ENCODE data around the gene SLC8A2.

DNA sequence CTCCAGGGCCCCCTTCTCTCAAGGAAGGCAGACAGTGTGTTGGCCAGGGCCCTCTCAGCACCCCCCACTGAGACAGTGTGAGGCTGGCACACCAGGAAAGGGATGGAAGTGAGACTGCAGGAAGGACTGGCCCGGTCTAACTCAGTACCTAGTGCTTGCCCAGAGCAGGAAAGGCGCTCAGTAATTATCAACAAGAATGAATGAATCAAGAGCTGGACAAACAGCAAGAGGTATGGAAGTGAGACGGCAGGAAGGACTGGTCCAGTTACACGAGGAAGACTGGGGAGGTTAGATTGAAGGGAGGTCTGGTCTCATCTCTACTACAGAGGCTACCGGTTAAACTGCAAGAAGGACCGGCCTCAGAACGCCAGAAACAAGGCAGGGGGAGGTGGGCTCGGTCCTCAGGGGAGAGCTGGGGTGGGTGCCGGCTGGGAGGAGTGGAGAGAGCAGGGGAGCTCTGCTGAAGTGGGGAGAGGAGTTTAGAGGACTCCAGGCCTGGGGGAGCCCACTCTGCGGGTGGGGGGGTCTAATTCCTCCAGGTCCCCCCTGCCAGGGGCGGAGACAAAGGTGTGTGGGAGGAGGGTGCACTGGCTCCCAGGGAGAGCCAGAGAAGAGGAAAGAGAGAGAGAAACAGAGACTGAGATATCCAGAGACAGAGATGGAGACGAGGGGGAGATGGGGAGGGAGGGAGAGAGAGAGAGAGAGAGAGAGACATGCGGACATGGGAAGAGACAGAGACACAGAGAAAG lies 1.1 kb downstream of the SLC8A2 start:
- TF ChIP-seq CTCF (IDR thresholded peaks at IDR 0.05; ENCODE audit: low read length) (no peak), EZH2 (optimal IDR thresholded peaks at IDR 0.05; ENCODE audit: low read depth, low read length) (no peak)
